Aorta (tissue), 5 donors: ENCODE measurements around the gene CCR8. TPM values are rescaled to one million over a fixed set of nuclear protein-coding genes. Genes with fewer than 3 reads are reported as not detected.

ENCODE experiments used
- ATAC-seq: fragments of 200-7000 bp; cut with Tn5 transposase; one replicate; pipeline ENCODE4 v1.9.1; 2022; ENCODE audit warnings: moderate library complexity; ENCODE audit not compliant: low FRiP score
- DNase-seq, 2 donors: peaks; one replicate each; pipeline ENCODE4 v3.0.0-alpha.2; 2020
- H3K27ac ChIP-seq, 2 donors: one replicate each; pipeline ENCODE4 v1.5.1; 2013; ENCODE audit warnings: low read length in 2 of 2, mild to moderate bottlenecking in 2 of 2, moderate library complexity in 2 of 2, control low read depth in 1 of 2, inconsistent platforms in 1 of 2, low read depth in 1 of 2
- H3K27me3 ChIP-seq, 2 donors: one replicate each; pipeline ENCODE4 v1.6.1; 2013; ENCODE audit warnings: control low read depth in 1 of 2, low read length in 1 of 2, mild to moderate bottlenecking in 1 of 2, moderate library complexity in 1 of 2; ENCODE audit not compliant: insufficient read depth in 2 of 2, control insufficient read depth in 1 of 2
- H3K36me3 ChIP-seq, 2 donors: one replicate each; pipeline ENCODE4 v1.6.1; 2013; ENCODE audit warnings: control low read depth in 1 of 2, low read length in 1 of 2, mild to moderate bottlenecking in 1 of 2; ENCODE audit not compliant: insufficient read depth in 2 of 2, control insufficient read depth in 1 of 2
- H3K4me1 ChIP-seq, 2 donors: one replicate each; pipeline ENCODE4 v1.6.1; 2013; ENCODE audit warnings: low read length in 2 of 2, control low read depth in 1 of 2, mild to moderate bottlenecking in 1 of 2, moderate library complexity in 1 of 2; ENCODE audit not compliant: insufficient read depth in 2 of 2, control insufficient read depth in 1 of 2
- H3K4me3 ChIP-seq, 2 donors: one replicate each; pipeline ENCODE4 v1.5.1; 2013; ENCODE audit warnings: low read length in 2 of 2, control low read depth in 1 of 2, mild to moderate bottlenecking in 1 of 2
- H3K9me3 ChIP-seq: one replicate; pipeline ENCODE4 v1.6.1; 2013; ENCODE audit warnings: mild to moderate bottlenecking, low read length; ENCODE audit not compliant: control insufficient read depth
- WGBS, 2 donors: extraction: QIAGEN DNeasy Blood & Tissue Kit; methylation state at CpG; one replicate each; pipeline ENCODE4 v1.1.7; 2013; 5-methylcytosine and 5-hydroxymethylcytosine counted together
- intact Hi-C, 2 donors: fragments of 100-400 bp; cut with DNase I; formaldehyde crosslinking; loops; one replicate each; pipeline versions ENCODE4 v1.14.2 to v1.15.0; 2022
- polyA plus RNA-seq, 2 donors: library from polyadenylated mRNA; stranded (reverse); fragments of 200-250 nt; gene quantifications; one replicate each; pipeline ENCODE4 v1.2.3, GENCODE V29; 2013
- total RNA-seq, 2 donors: library from RNA; stranded (reverse); fragmentation: NEBNext Ultra II Directional; extraction: Animal tissue kit (Norgen Biotek cat#: 25700); gene quantifications; one replicate each; pipeline ENCODE4 v1.2.1, GENCODE V29; 2021
- donor health status: healthy with polysubstance abuse.
- donor health status: Bipolar disorder and iron deficiency.
- donor health status: DM: no; HTN: no; CAD: no.
- donor health status: DM: no; HTN: no; CAD: no.
- donor health status: DM: yes; HTN: yes; CAD: no.

The CCR8 gene
- total and polyA plus RNA-seq, 4 donors: not detected

DNA sequence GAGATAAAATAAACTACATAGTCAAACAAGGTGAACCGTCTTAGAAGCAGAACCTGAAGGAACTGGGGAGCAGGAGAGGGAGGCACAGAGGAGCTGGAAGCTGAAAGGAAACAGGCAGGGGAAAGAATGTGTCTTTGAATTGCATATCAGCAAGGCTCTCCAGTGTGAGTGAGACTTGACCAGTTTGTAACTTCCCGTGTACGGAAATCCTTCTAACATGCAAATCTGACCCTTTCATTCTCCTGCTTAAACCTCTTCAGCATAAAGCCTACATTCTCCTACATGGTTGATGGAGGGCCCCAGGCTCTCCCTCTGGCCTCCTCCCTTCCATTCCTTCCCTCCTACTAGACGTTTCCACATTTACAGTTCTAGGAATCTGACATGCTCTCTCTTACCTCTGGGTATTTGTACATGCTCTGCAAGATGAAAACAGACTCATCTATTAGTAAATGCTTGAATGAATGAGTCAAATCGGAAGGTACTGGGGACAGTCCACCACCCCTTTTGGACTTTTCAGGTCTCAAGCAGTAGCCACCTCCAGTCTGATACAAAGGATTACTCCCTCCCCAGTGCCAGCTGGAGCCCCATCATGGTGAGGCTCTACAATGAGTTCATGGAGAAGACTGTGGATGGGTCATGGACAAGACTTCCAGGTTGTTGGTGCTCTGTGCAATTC, 47.6 kb downstream of the CCR8 start:
- Histone ChIP-seq H3K36me3 (no peaks in the 10 kb centered on the region), H3K9me3 (peaks cover 4% of the 10 kb centered on the region), H3K4me3 (no peak overlapping the region), H3K27ac (no peak overlapping the region), H3K27me3 (no peaks in the 10 kb centered on the region), H3K4me1 (no peaks in the 10 kb centered on the region)
- intact Hi-C loops: no loop called here
- ATAC-seq (no peak), DNase-seq (no peak)
- WGBS, 2 donors: 43 to 53% methylated on average over 5 of the region's 5 CpGs

DNA sequence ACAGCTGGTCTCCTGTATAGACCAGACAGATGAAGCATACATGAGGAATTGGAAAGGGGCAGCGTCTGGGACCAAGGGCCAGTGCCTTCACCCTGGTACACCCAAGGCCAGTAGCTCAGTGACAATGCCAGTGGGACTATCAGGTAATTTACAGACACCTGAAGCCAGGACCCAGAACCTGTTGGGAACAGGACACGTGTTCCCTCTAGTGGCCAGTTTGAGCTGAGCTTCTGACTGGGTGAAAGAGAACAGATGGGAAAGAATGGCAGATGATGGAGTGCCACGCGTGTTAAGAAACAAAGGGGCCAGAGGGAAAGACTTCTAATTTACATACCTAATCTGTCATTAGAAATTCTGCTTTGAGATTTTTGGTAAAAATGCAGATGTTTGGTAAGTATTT, 48.6 kb downstream of the CCR8 start:
- ATAC-seq: peak; percentile 30

DNA sequence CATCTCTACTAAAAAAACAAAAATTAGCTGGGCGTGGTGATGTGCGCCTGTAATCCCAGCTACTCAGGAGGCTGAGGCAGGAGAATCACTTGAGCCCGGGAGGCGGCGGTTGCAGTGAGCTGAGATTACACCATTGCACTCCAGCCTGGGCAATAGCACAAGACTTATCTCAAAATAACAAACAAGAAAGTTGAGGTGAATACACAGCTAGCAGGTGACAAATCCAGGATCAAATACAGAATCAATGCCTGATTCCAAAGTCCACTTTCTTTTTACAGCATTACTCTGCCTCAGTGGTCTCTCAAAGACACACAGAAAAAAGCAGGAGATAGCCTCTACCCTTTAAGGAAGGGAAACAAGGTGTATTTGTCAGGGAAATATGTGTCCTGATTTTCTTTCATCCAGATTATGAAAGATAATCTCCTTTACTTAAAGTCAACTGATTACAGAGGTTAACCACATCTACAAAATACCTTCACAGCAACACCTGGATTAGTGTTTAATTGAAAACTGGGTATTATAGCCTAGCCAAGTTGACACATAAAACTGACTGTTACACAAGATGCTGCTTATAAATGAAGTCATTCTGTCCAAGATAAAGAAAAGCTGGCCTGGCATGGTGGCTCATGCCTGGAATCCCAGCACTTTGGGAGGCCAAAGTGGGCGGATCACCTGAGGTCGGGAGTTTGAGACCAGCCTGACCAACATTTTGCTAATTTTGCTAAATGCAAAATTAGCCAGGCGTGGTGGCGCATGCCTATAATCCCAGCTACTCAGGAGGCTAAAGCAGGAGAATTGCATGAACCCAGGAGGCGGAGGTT, 49.7 kb downstream of the CCR8 start:
- ATAC-seq (no peak), DNase-seq (no peak)
- Histone ChIP-seq H3K9me3 (no peaks in the 10 kb centered on the region), H3K27ac (no peak overlapping the region), H3K36me3 (no peaks in the 10 kb centered on the region), H3K4me3 (no peak overlapping the region), H3K4me1 (no peaks in the 10 kb centered on the region), H3K27me3 (no peaks in the 10 kb centered on the region)
- WGBS, 2 donors: 94 to 98% methylated on average over 10 of the region's 10 CpGs
- intact Hi-C loops: no loop called here

More for the DNA sequence above, 48.6 kb downstream of the CCR8 start:
- DNase-seq: no peak
- no peaks in the 10 kb centered on the region for H3K36me3 ChIP-seq
- intact Hi-C loops: no loop called here
- H3K27me3 ChIP-seq: no peaks in the 10 kb centered on the region
- WGBS, 2 donors: 20 to 26% methylated on average over 4 of the region's 4 CpGs
- H3K27ac ChIP-seq: no peak overlapping the region
- no peak overlapping the region for H3K4me3 ChIP-seq
- peaks cover 4% of the 10 kb centered on the region for H3K9me3 ChIP-seq
- no peaks in the 10 kb centered on the region for H3K4me1 ChIP-seq

DNA sequence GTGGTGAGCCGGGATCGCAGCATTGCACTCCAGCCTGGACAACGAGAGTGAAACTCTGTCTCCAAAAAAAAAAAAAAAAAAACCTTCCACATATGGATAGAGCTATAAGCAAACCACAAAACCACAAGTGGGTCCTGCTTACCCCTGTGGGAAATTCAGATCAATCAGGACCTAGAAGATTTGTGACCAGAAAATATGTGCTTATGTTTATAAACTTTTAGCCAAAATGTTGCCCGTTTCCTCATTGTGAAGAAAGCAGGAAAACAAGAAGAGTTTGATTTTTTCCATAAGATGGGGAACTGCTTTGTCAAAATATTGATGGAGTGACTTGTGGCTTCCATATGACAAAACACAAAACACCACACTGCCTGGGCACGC, 50.3 kb downstream of the CCR8 start:
- intact Hi-C loops: loop anchor here (5.0 to 10.0 kb wide), 3 partner anchors 195 to 275 kb away; partner anchors contain the start of genes GORASP1 (in 2 of the 2) and TTC21A (in 2 of the 2)
- WGBS, 2 donors: 88 to 95% methylated on average over 5 of the region's 5 CpGs
- no peak for ATAC-seq

DNA sequence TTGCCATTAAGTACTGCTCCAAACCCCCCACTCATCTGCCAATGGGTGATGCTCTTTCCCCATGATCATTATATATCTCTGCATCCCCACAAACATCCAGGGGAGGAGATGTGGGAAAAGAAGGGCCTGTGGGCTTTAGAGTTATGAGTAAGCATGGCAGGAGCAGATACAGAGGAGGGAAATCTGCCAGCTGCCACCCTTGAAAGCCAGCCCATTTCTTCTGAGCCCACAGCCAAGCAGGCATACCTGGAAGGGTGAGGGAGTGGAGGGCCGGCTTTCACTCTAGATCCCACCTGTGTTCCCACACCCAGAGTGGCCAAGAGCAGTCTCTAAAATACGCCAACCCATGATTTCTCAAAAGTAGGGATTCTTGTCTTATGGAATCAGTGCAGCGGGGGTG, 51.9 kb downstream of the CCR8 start:
- no peak overlapping the region for H3K27ac ChIP-seq
- ATAC-seq (no peak), DNase-seq (no peak)
- 92 to 96% methylated on average over 3 of the region's 3 CpGs for WGBS, 2 donors
- H3K27me3 ChIP-seq: no peaks in the 10 kb centered on the region
- H3K36me3 ChIP-seq: no peaks in the 10 kb centered on the region
- no peaks in the 10 kb centered on the region for H3K9me3 ChIP-seq
- intact Hi-C loops: loop anchor here (5.0 to 10.0 kb wide), 3 partner anchors 197 to 277 kb away; partner anchors contain the start of genes GORASP1 (in 2 of the 2) and TTC21A (in 2 of the 2)
- no peak overlapping the region for H3K4me3 ChIP-seq
- peaks cover 0 to 3% of the 10 kb centered on the region in 2 donors for H3K4me1 ChIP-seq

More for the DNA sequence above, 50.3 kb downstream of the CCR8 start:
- H3K4me3 ChIP-seq: no peak overlapping the region
- no peaks in the 10 kb centered on the region for H3K27me3 ChIP-seq
- no peak for DNase-seq
- no peaks in the 10 kb centered on the region for H3K36me3 ChIP-seq
- H3K4me1 ChIP-seq: no peaks in the 10 kb centered on the region
- H3K9me3 ChIP-seq: no peaks in the 10 kb centered on the region
- no peak overlapping the region for H3K27ac ChIP-seq

Other genes starting within 250 kb of the CCR8 start
- gene GORASP1, start 222.1 kb upstream of the CCR8 start, total RNA-seq: 10 to 100 TPM; 52.3 to 62.2 TPM
- gene GORASP1, start 222.1 kb upstream of the CCR8 start, polyA plus RNA-seq: 10 to 100 TPM; 14.7 to 66.3 TPM
- 10 to 100 TPM in 1 of 2 donors, 1 to 10 TPM in 1; 3.6 to 11.6 TPM for gene TTC21A, start 222.0 kb upstream of the CCR8 start, total RNA-seq
- gene TTC21A, start 222.0 kb upstream of the CCR8 start, polyA plus RNA-seq: 10 to 100 TPM in 1 of 2 donors, 1 to 10 TPM in 1; 1.8 to 15.0 TPM
- 100 to 1,000 TPM in 1 of 2 donors, 10 to 100 TPM in 1; 41.9 to 117 TPM for gene CSRNP1, start 176.1 kb upstream of the CCR8 start, total RNA-seq
- 10 to 100 TPM; 15.8 to 27.3 TPM for gene CSRNP1, start 176.1 kb upstream of the CCR8 start, polyA plus RNA-seq
- under 1 TPM in 1 of 2 donors, not detected in 1; 0.19 TPM for gene XIRP1, start 137.1 kb upstream of the CCR8 start, total RNA-seq
- under 1 TPM; 0.13 to 0.75 TPM for gene XIRP1, start 137.1 kb upstream of the CCR8 start, polyA plus RNA-seq
- gene CX3CR1, start 49.7 kb upstream of the CCR8 start, total RNA-seq: 1 to 10 TPM in 1 of 2 donors, under 1 TPM in 1; 0.94 to 6.5 TPM
- under 1 TPM; 0.18 to 0.50 TPM for gene CX3CR1, start 49.7 kb upstream of the CCR8 start, polyA plus RNA-seq
- 10 to 100 TPM; 18.0 to 18.6 TPM for gene SLC25A38, start 53.7 kb downstream of the CCR8 start, total RNA-seq
- gene SLC25A38, start 53.7 kb downstream of the CCR8 start, polyA plus RNA-seq: 10 to 100 TPM; 25.7 to 31.2 TPM
- gene RPSA, start 77.0 kb downstream of the CCR8 start, total RNA-seq: 100 to 1,000 TPM; 479 to 672 TPM
- 1,000 to 10,000 TPM; 1,232 to 1,557 TPM for gene RPSA, start 77.0 kb downstream of the CCR8 start, polyA plus RNA-seq
- under 1 TPM in 1 of 2 donors, not detected in 1; 0.23 TPM for gene MOBP, start 138.0 kb downstream of the CCR8 start, total RNA-seq
- under 1 TPM in 1 of 2 donors, not detected in 1; 0.03 TPM for gene MOBP, start 138.0 kb downstream of the CCR8 start, polyA plus RNA-seq